PFSK-1 (cell line): ENCODE data around the gene UMODL1.

ENCODE experiments used
- FOXP2 ChIP-seq: optimal IDR thresholded peaks from 2 replicates; pipeline ENCODE3; 2011; ENCODE audit warnings: borderline replicate concordance, control low read depth, inconsistent platforms; ENCODE audit not compliant: insufficient read depth; ENCODE audit errors: extremely low read length, extremely low read depth
- POLR2AphosphoS5 ChIP-seq: IDR thresholded peaks from 2 replicates; pipeline ENCODE4 v1.6.1; 2012; ENCODE audit warnings: low read depth, mild to moderate bottlenecking, control low read depth, low read length, moderate library complexity
- REST ChIP-seq, 2 experiments: IDR thresholded peaks; 2 replicates each; pipeline versions ENCODE4 v1.6.1 to v1.8.0; 2011 to 2012; ENCODE audit warnings: low read depth in 2 of 2, low read length in 2 of 2, control low read depth in 1 of 2, inconsistent platforms in 1 of 2, mild to moderate bottlenecking in 1 of 2, moderate library complexity in 1 of 2; ENCODE audit not compliant: insufficient read depth in 1 of 2
- SIN3A ChIP-seq: IDR thresholded peaks from 2 replicates; pipeline ENCODE4 v1.6.1; 2012; ENCODE audit warnings: mild to moderate bottlenecking, low read length, moderate library complexity, borderline replicate concordance; ENCODE audit not compliant: insufficient read depth
- TAF1 ChIP-seq: IDR thresholded peaks from 2 replicates; pipeline ENCODE4 v1.6.1; 2012; ENCODE audit warnings: low read length, control low read depth, borderline replicate concordance; ENCODE audit not compliant: insufficient read depth

The UMODL1 gene

GRCh38 chr21:42038826-42039425 is 32.2 kb upstream of the UMODL1 start:
- TF ChIP-seq SIN3A (no peak), REST (IDR thresholded peaks at IDR 0.05; ENCODE audit: insufficient read depth in 1 of 2, low read depth in 2 of 2, low read length in 2 of 2) (no peak), FOXP2 (no peak), POLR2AphosphoS5 (no peak), TAF1 (no peak)

- no peak for TF ChIP-seq SIN3A
- TF ChIP-seq FOXP2, result no peak
- no peak for TF ChIP-seq TAF1
- no peak for TF ChIP-seq POLR2AphosphoS5
- TF ChIP-seq REST (IDR thresholded peaks at IDR 0.05; ENCODE audit: insufficient read depth in 1 of 2, low read depth in 2 of 2, low read length in 2 of 2), result no peak
These were observed 31.6 kb upstream of the UMODL1 start for GRCh38 chr21:42039470-42039901.

- no peak for TF ChIP-seq TAF1
- no peak for TF ChIP-seq REST (IDR thresholded peaks at IDR 0.05; ENCODE audit: insufficient read depth in 1 of 2, low read depth in 2 of 2, low read length in 2 of 2)
- no peak for TF ChIP-seq POLR2AphosphoS5
- no peak for TF ChIP-seq FOXP2
- TF ChIP-seq SIN3A, result no peak
These were observed 31.2 kb upstream of the UMODL1 start for GRCh38 chr21:42039911-42040351.

- TF ChIP-seq TAF1 (no peak), POLR2AphosphoS5 (no peak), FOXP2 (no peak), REST (IDR thresholded peaks at IDR 0.05; ENCODE audit: insufficient read depth in 1 of 2, low read depth in 2 of 2, low read length in 2 of 2) (no peak), SIN3A (no peak)
These were observed 30.5 kb upstream of the UMODL1 start for GRCh38 chr21:42040411-42041180.

- TF ChIP-seq POLR2AphosphoS5 (no peak), SIN3A (no peak), REST (IDR thresholded peaks at IDR 0.05; ENCODE audit: insufficient read depth in 1 of 2, low read depth in 2 of 2, low read length in 2 of 2) (no peak), TAF1 (no peak), FOXP2 (no peak)
These were observed 29.9 kb upstream of the UMODL1 start for GRCh38 chr21:42041246-42041645.
